H9 (cell line): Measurements from ENCODE around the gene PTGIR. TPM values are rescaled to one million over a fixed set of nuclear protein-coding genes. Genes with fewer than 3 reads are reported as not detected.

ENCODE experiments used
- DNase-seq: peaks from one replicate; pipeline ENCODE4 v3.0.0-alpha.2; 2017
- H2AFZ ChIP-seq: one replicate; pipeline ENCODE4 v1.6.1; 2013; ENCODE audit warnings: mild to moderate bottlenecking, low read length, control low read depth, moderate library complexity
- H2AK5ac ChIP-seq: 2 replicates; pipeline ENCODE4 v1.6.1; 2013; ENCODE audit warnings: low read length, control low read depth, mixed read lengths; ENCODE audit not compliant: insufficient read length
- H2BK120ac ChIP-seq: one replicate; pipeline ENCODE4 v1.6.1; 2013; ENCODE audit warnings: low read depth, mild to moderate bottlenecking, low read length, control low read depth, inconsistent platforms; ENCODE audit not compliant: poor library complexity, severe bottlenecking
- H2BK12ac ChIP-seq: 2 replicates; pipeline ENCODE4 v1.6.1; 2013; ENCODE audit warnings: low read length, control low read depth, mixed read lengths, low read depth; ENCODE audit not compliant: insufficient read length
- H2BK15ac ChIP-seq: 2 replicates; pipeline ENCODE4 v1.6.1; 2013; ENCODE audit warnings: low read depth, low read length, control low read depth
- H2BK20ac ChIP-seq: one replicate; pipeline ENCODE4 v1.6.1; 2013; ENCODE audit warnings: low read depth, mild to moderate bottlenecking, low read length, control low read depth, inconsistent platforms; ENCODE audit not compliant: poor library complexity, severe bottlenecking
- H2BK5ac ChIP-seq: 2 replicates; pipeline ENCODE4 v1.6.1; 2013; ENCODE audit warnings: low read length, control low read depth, mixed read lengths; ENCODE audit not compliant: insufficient read length
- H3K14ac ChIP-seq: 2 replicates; pipeline ENCODE4 v1.6.1; 2013; ENCODE audit warnings: low read length, control low read depth; ENCODE audit not compliant: insufficient read depth
- H3K18ac ChIP-seq: 2 replicates; pipeline ENCODE4 v1.6.1; 2013; ENCODE audit warnings: low read depth, mild to moderate bottlenecking, mixed read lengths, low read length, control low read depth; ENCODE audit not compliant: insufficient read length
- H3K23ac ChIP-seq: 2 replicates; pipeline ENCODE4 v1.6.1; 2013; ENCODE audit warnings: low read length, control low read depth, mixed read lengths, low read depth; ENCODE audit not compliant: insufficient read length
- H3K23me2 ChIP-seq: 2 replicates; pipeline ENCODE4 v1.6.1; 2013; ENCODE audit warnings: low read depth, mild to moderate bottlenecking, mixed read lengths, low read length, control low read depth; ENCODE audit not compliant: insufficient read length, poor library complexity, severe bottlenecking
- H3K27ac ChIP-seq: 2 replicates; pipeline ENCODE4 v1.5.1; 2013; ENCODE audit warnings: low read length, control low read depth, mixed read lengths, low read depth; ENCODE audit not compliant: insufficient read length
- H3K27me3 ChIP-seq: 2 replicates; pipeline ENCODE4 v1.6.1; 2013; ENCODE audit warnings: low read length, control low read depth, inconsistent platforms; ENCODE audit not compliant: insufficient read depth
- H3K4ac ChIP-seq: 2 replicates; pipeline ENCODE4 v1.6.1; 2013; ENCODE audit warnings: low read depth, mild to moderate bottlenecking, control low read depth, inconsistent platforms, low read length, moderate library complexity
- H3K4me1 ChIP-seq: 2 replicates; pipeline ENCODE4 v1.6.1; 2013; ENCODE audit warnings: low read length, control low read depth, inconsistent platforms; ENCODE audit not compliant: insufficient read depth
- H3K4me2 ChIP-seq: 2 replicates; pipeline ENCODE4 v1.6.1; 2013; ENCODE audit warnings: low read length, control low read depth, mixed read lengths; ENCODE audit not compliant: insufficient read length, insufficient read depth
- H3K56ac ChIP-seq: 2 replicates; pipeline ENCODE4 v1.6.1; 2013; ENCODE audit warnings: low read depth, mild to moderate bottlenecking, mixed read lengths, low read length, control low read depth; ENCODE audit not compliant: insufficient read length
- H3K79me1 ChIP-seq: 2 replicates; pipeline ENCODE4 v1.6.1; 2013; ENCODE audit warnings: low read depth, mild to moderate bottlenecking, moderate library complexity, low read length, control low read depth, inconsistent platforms; ENCODE audit not compliant: insufficient read depth, poor library complexity, severe bottlenecking
- H3K79me2 ChIP-seq: 2 replicates; pipeline ENCODE4 v1.6.1; 2013; ENCODE audit warnings: low read length, control low read depth, inconsistent platforms; ENCODE audit not compliant: insufficient read depth
- H3K9ac ChIP-seq: 2 replicates; pipeline ENCODE4 v1.6.1; 2013; ENCODE audit warnings: low read length, control low read depth, mixed read lengths; ENCODE audit not compliant: insufficient read length; ENCODE audit errors: extremely low read depth
- H3K9me3 ChIP-seq: one replicate; pipeline ENCODE4 v1.6.1; 2013; ENCODE audit warnings: low read depth, low read length, inconsistent platforms; ENCODE audit not compliant: control insufficient read depth
- H3T11ph ChIP-seq: one replicate; pipeline ENCODE4 v1.6.1; 2013; ENCODE audit warnings: mild to moderate bottlenecking, low read length, control low read depth, inconsistent platforms
- H4K20me1 ChIP-seq: one replicate; pipeline ENCODE4 v1.6.1; 2013; ENCODE audit not compliant: control insufficient read depth, insufficient read length, insufficient read depth
- H4K5ac ChIP-seq: 2 replicates; pipeline ENCODE4 v1.6.1; 2013; ENCODE audit warnings: low read depth, mild to moderate bottlenecking, mixed read lengths, low read length, control low read depth; ENCODE audit not compliant: insufficient read length
- H4K8ac ChIP-seq: replicated peaks from 2 replicates; pipeline ENCODE4 v1.6.1; 2013; ENCODE audit warnings: low read length, control low read depth, mixed read lengths, low read depth; ENCODE audit not compliant: insufficient read length
- H4K91ac ChIP-seq: 2 replicates; pipeline ENCODE4 v1.6.1; 2013; ENCODE audit warnings: low read depth, mild to moderate bottlenecking, moderate library complexity, mixed read lengths, low read length, control low read depth; ENCODE audit not compliant: insufficient read length
- H3K27ac Mint-ChIP-seq, 3 experiments: 2 replicates in 2 of 3; 3 replicates in 1 of 3; pipeline ENCODE4 v1.8.0; 2020 to 2021; ENCODE audit warnings: mixed read lengths in 3 of 3, mild to moderate bottlenecking in 1 of 3, moderate library complexity in 1 of 3
- H3K27me3 Mint-ChIP-seq: 2 replicates; pipeline ENCODE4 v1.8.0; 2021; ENCODE audit warnings: low read depth, mild to moderate bottlenecking, moderate library complexity, mixed read lengths
- H3K36me3 Mint-ChIP-seq, 3 experiments: 2 replicates in 2 of 3; 3 replicates in 1 of 3; pipeline ENCODE4 v1.8.0; 2020 to 2021; ENCODE audit warnings: low read depth in 3 of 3, mixed read lengths in 3 of 3; ENCODE audit not compliant: insufficient read depth in 1 of 3
- H3K4me1 Mint-ChIP-seq, 2 experiments: 2 replicates each; pipeline ENCODE4 v1.8.0; 2020; ENCODE audit warnings: mixed read lengths in 2 of 2
- H3K4me3 Mint-ChIP-seq, 2 experiments: 2 replicates in 1 of 2; 3 replicates in 1 of 2; pipeline ENCODE4 v1.8.0; 2020 to 2021; ENCODE audit warnings: mild to moderate bottlenecking in 2 of 2, mixed read lengths in 2 of 2, moderate library complexity in 1 of 2
- H3K9me3 Mint-ChIP-seq, 2 experiments: 2 replicates in 1 of 2; 3 replicates in 1 of 2; pipeline ENCODE4 v1.8.0; 2020; ENCODE audit warnings: mild to moderate bottlenecking in 2 of 2, mixed read lengths in 2 of 2, moderate library complexity in 1 of 2
- WGBS: extraction: QIAGEN DNeasy Blood & Tissue Kit; methylation state at CpG from one replicate; pipeline ENCODE4 v1.1.7; 2013; ENCODE audit warnings: missing lambda C conversion rate, low lambda C conversion rate, mixed read lengths; ENCODE audit not compliant: insufficient read length; ENCODE audit errors: extremely low coverage; 5-methylcytosine and 5-hydroxymethylcytosine counted together
- total RNA-seq: library from RNA; stranded (reverse); gene quantifications from 2 replicates; pipeline ENCODE4 v1.2.1, GENCODE V29; 2021
- TF ChIP-seq, protein P1 (sequence below): fragments of 200-600 bp; sonication (generic); conservative IDR thresholded peaks from 3 replicates; pipeline ENCODE4 v1.8.0; 2021; ENCODE audit warnings: antibody characterized with exemption, mild to moderate bottlenecking

The PTGIR gene
- total RNA-seq, 1 experiment from 2014 or later, result not detected

DNA sequence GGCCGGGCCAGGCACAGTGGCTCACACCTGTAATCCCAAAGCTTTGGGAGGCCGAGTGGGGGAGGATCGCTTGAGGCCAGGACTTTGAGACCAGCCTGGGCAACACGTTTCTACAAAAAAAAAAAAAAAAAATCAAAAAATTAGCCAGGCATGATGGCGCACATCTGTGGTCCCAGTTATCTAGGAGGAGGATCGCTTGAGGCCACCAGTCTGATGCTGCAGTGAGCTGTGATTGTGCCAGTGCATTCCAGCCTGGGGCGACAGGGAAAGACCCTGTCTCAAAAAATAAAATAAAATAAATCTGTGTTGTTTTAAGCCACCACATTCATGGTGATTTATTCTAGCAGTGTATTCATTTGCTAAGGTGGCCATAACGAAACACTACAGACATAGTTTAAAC lies 40.2 kb upstream of the PTGIR start:
- Histone ChIP-seq H2BK120ac (no peak overlapping the region), H3K56ac (no peak overlapping the region), H3K4ac (no peak overlapping the region), H3K4me2 (no peak overlapping the region), H3K23me2 (peaks cover 7% of the 10 kb centered on the region), H3T11ph (no peak overlapping the region), H3K79me1 (no peaks in the 10 kb centered on the region), H3K14ac (no peak overlapping the region), H3K9ac (no peak overlapping the region), H2AFZ (no peak overlapping the region), H2BK12ac (no peak overlapping the region), H4K20me1 (no peaks in the 10 kb centered on the region), H3K27me3 (no peaks in the 10 kb centered on the region), H3K4me1 (no peaks in the 10 kb centered on the region), H3K9me3 (no peaks in the 10 kb centered on the region), H2BK5ac (no peak overlapping the region), H3K79me2 (no peaks in the 10 kb centered on the region), H2BK20ac (no peak overlapping the region), H3K27ac (no peak overlapping the region), H3K23ac (no peak overlapping the region), H4K5ac (no peak overlapping the region), H2AK5ac (no peak overlapping the region), H3K18ac (no peak overlapping the region), H4K91ac (no peak overlapping the region), H4K8ac (no peak overlapping the region), H2BK15ac (no peak overlapping the region)
- Mint-ChIP-seq H3K27me3 (peaks cover 12% of the 10 kb centered on the region), H3K4me3 (no peak overlapping the region), H3K9me3 (no peaks in the 10 kb centered on the region; a peak in 1 of 5 replicates), H3K36me3 (no peaks in the 10 kb centered on the region), H3K4me1 (peaks cover 8 to 11% of the 10 kb centered on the region in 2 experiments), H3K27ac (no peak overlapping the region)
- TF ChIP-seq, protein P1, sequence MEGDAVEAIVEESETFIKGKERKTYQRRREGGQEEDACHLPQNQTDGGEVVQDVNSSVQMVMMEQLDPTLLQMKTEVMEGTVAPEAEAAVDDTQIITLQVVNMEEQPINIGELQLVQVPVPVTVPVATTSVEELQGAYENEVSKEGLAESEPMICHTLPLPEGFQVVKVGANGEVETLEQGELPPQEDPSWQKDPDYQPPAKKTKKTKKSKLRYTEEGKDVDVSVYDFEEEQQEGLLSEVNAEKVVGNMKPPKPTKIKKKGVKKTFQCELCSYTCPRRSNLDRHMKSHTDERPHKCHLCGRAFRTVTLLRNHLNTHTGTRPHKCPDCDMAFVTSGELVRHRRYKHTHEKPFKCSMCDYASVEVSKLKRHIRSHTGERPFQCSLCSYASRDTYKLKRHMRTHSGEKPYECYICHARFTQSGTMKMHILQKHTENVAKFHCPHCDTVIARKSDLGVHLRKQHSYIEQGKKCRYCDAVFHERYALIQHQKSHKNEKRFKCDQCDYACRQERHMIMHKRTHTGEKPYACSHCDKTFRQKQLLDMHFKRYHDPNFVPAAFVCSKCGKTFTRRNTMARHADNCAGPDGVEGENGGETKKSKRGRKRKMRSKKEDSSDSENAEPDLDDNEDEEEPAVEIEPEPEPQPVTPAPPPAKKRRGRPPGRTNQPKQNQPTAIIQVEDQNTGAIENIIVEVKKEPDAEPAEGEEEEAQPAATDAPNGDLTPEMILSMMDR, result no peak
- WGBS, result no CpG with 5 or more reads among the region's 8 CpGs
- DNase-seq, result no peak
